SK-N-SH (cell line): ENCODE data around the gene PPP6R2. TPM values are rescaled to one million over a fixed set of nuclear protein-coding genes. Genes with fewer than 3 reads are reported as not detected.

Experiments used
- CTCF ChIA-PET: fragments of 300-600, 350-600 bp; formaldehyde crosslinking; extraction: SDS; loops from one replicate; lab custom pipeline; 2021; lab: Yijun Ruan, JAX
- POLR2A ChIA-PET: fragments of 350-600 bp; sonication (Branson Sonifier 250); formaldehyde crosslinking; extraction: SDS; loops from one replicate; lab custom pipeline; 2020; ENCODE audit warnings: antibody characterized with exemption, inconsistent platforms; lab: Yijun Ruan, JAX
- DNase-seq: peaks from one replicate; pipeline ENCODE4 v3.0.0; 2012
- H2AFZ ChIP-seq: fragments of 200-600 bp; sonication (generic); 2 replicates; pipeline ENCODE4 v1.8.1; 2016; ENCODE audit warnings: antibody characterized with exemption, mild to moderate bottlenecking, low read depth
- H3F3A ChIP-seq: fragments of 200-600 bp; sonication (generic); replicated peaks from 2 replicates; pipeline ENCODE3; 2016; ENCODE audit warnings: antibody characterized with exemption, mild to moderate bottlenecking; ENCODE audit not compliant: insufficient read depth
- H3K27ac ChIP-seq, 2 experiments: fragments of 200-500 bp in 1 of 2; fragments of 200-600 bp in 1 of 2; sonication (Bioruptor generic) in 1 of 2; sonication (generic), shearing (Covaris generic) in 1 of 2; 2 replicates each; pipeline versions ENCODE4 v1.5.1 to v1.6.1; 2014 to 2016; ENCODE audit warnings: low read depth in 2 of 2, inconsistent platforms in 1 of 2, low read length in 1 of 2, mild to moderate bottlenecking in 1 of 2, mixed read lengths in 1 of 2
- H3K27me3 ChIP-seq: fragments of 200-600 bp; sonication (generic), shearing (Covaris generic); 2 replicates; pipeline ENCODE4 v1.6.1; 2016; ENCODE audit warnings: mixed run types; ENCODE audit not compliant: insufficient read depth
- H3K36me3 ChIP-seq, 2 experiments: fragments of 200-500 bp in 1 of 2; fragments of 200-600 bp in 1 of 2; sonication (Bioruptor generic) in 1 of 2; sonication (generic) in 1 of 2; replicated peaks in 1 of 2; 2 replicates each; pipeline versions ENCODE3 to v1.5.1; 2014 to 2016; ENCODE audit warnings: low read length in 1 of 2, mild to moderate bottlenecking in 1 of 2; ENCODE audit not compliant: insufficient read depth in 2 of 2, control insufficient read depth in 1 of 2
- H3K4me1 ChIP-seq, 2 experiments: fragments of 200-500 bp in 1 of 2; fragments of 200-600 bp in 1 of 2; sonication (Bioruptor generic) in 1 of 2; sonication (generic), shearing (Covaris generic) in 1 of 2; 2 replicates each; pipeline versions ENCODE4 v1.5.1 to v1.6.1; 2014 to 2016; ENCODE audit warnings: low read depth in 1 of 2, low read length in 1 of 2, mixed run types in 1 of 2; ENCODE audit not compliant: insufficient read depth in 2 of 2, control insufficient read depth in 1 of 2
- H3K4me2 ChIP-seq: fragments of 200-600 bp; sonication (generic), shearing (Covaris generic); 2 replicates; pipeline ENCODE4 v1.6.1; 2017; ENCODE audit warnings: mixed run types
- H3K4me3 ChIP-seq, 2 experiments: fragments of 200-500 bp in 1 of 2; fragments of 200-600 bp in 1 of 2; sonication (Bioruptor generic) in 1 of 2; sonication (generic), shearing (Covaris generic) in 1 of 2; 2 replicates each; pipeline versions ENCODE4 v1.5.1 to v1.8.1; 2014 to 2016; ENCODE audit warnings: low read depth in 2 of 2, inconsistent platforms in 1 of 2, low read length in 1 of 2, mild to moderate bottlenecking in 1 of 2, mixed read lengths in 1 of 2, moderate library complexity in 1 of 2
- H3K79me2 ChIP-seq: fragments of 200-600 bp; sonication (generic); 2 replicates; pipeline ENCODE4 v1.8.1; 2017; ENCODE audit warnings: mild to moderate bottlenecking; ENCODE audit not compliant: insufficient read depth
- H3K9ac ChIP-seq: fragments of 200-600 bp; sonication (generic); 2 replicates; pipeline ENCODE4 v1.6.1; 2017; ENCODE audit warnings: mixed run types
- H3K9me2 ChIP-seq: fragments of 200-600 bp; sonication (generic); 2 replicates; pipeline ENCODE4 v1.6.1; 2017; ENCODE audit warnings: mixed run types
- H3K9me3 ChIP-seq: fragments of 200-600 bp; sonication (generic); 2 replicates; pipeline ENCODE4 v1.6.1; 2017; ENCODE audit warnings: mixed run types, mild to moderate bottlenecking, moderate library complexity
- H4K20me1 ChIP-seq: fragments of 200-600 bp; sonication (generic); 2 replicates; pipeline ENCODE4 v1.6.1; 2017; ENCODE audit warnings: mild to moderate bottlenecking, mixed run types; ENCODE audit not compliant: insufficient read depth
- CHD2 ChIP-seq: fragments of 150-350 bp; IDR thresholded peaks from 2 replicates; pipeline ENCODE4 v1.6.1; 2018; ENCODE audit warnings: low read length; ENCODE audit not compliant: partially characterized antibody
- ELF1 ChIP-seq: IDR thresholded peaks from 2 replicates; pipeline ENCODE4 v1.4.0; 2012
- EZH2phosphoT487 ChIP-seq: fragments of 200-600 bp; sonication (generic); IDR thresholded peaks from 2 replicates; pipeline ENCODE4 v1.6.1; 2017; ENCODE audit warnings: low read depth, mixed run types, mild to moderate bottlenecking, antibody characterized with exemption, moderate library complexity, borderline replicate concordance
- GABPA ChIP-seq: IDR thresholded peaks from 2 replicates; pipeline ENCODE4 v1.4.0; 2012; ENCODE audit warnings: low read depth, mild to moderate bottlenecking
- JUND ChIP-seq: IDR thresholded peaks from 2 replicates; pipeline ENCODE4 v1.4.0; 2012
- NFIC ChIP-seq: IDR thresholded peaks from 2 replicates; pipeline ENCODE4 v1.4.0; 2012; ENCODE audit warnings: borderline replicate concordance
- POLR2AphosphoS5 ChIP-seq: IDR thresholded peaks from 2 replicates; pipeline ENCODE4 v1.6.1; 2012; ENCODE audit warnings: low read depth, low read length
- RFX5 ChIP-seq: IDR thresholded peaks from 2 replicates; pipeline ENCODE4 v1.6.1; 2012; ENCODE audit warnings: mild to moderate bottlenecking, improper control_type of control experiment, low read length
- TAF1 ChIP-seq: IDR thresholded peaks from 2 replicates; pipeline ENCODE4 v1.6.1; 2012; ENCODE audit warnings: low read depth, mild to moderate bottlenecking, low read length, moderate library complexity, borderline replicate concordance
- TEAD4 ChIP-seq: IDR thresholded peaks from 2 replicates; pipeline ENCODE4 v1.4.0; 2012; ENCODE audit warnings: mild to moderate bottlenecking, borderline replicate concordance; ENCODE audit not compliant: insufficient read depth
- USF1 ChIP-seq: IDR thresholded peaks from 2 replicates; pipeline ENCODE4 v1.4.0; 2012; ENCODE audit warnings: low read depth, borderline replicate concordance
- YY1 ChIP-seq: IDR thresholded peaks from 2 replicates; pipeline ENCODE4 v1.4.0; 2012; ENCODE audit warnings: low read depth, mild to moderate bottlenecking
- ZBTB33 ChIP-seq: IDR thresholded peaks from 2 replicates; pipeline ENCODE4 v1.4.0; 2012; ENCODE audit warnings: low read depth, borderline replicate concordance
- WGBS: methylation state at CpG from one replicate; pipeline ENCODE4 v1.1.6; 2017; ENCODE audit warnings: low lambda C conversion rate; 5-methylcytosine and 5-hydroxymethylcytosine counted together
- polyA plus RNA-seq, 3 experiments: library from polyadenylated mRNA; depleted of rRNA; stranded (reverse); fragments of >200 nt; gene quantifications; 2 replicates each; pipeline ENCODE4 v1.2.3, GENCODE V29; 2012
- TF ChIP-seq, protein P1 (sequence below): IDR thresholded peaks from 2 replicates; pipeline ENCODE4; 2012
- TF ChIP-seq, protein P2 (sequence below): IDR thresholded peaks from 2 replicates; pipeline ENCODE4 v1.6.1; 2012; ENCODE audit warnings: mild to moderate bottlenecking, low read depth, low read length, moderate library complexity
- TF ChIP-seq, protein P3 (sequence below): fragments of 150-350 bp; IDR thresholded peaks from 2 replicates; pipeline ENCODE4 v1.6.1; 2017; ENCODE audit warnings: antibody characterized with exemption, low read length, low read depth, borderline replicate concordance

Gene PPP6R2
- polyA plus RNA-seq, 1 of the 3 experiments (the other 2 are of a cell fraction) = 45.7 TPM

GRCh38 chr22:50314081-50314454 is 29.1 kb upstream of the PPP6R2 start:
- Histone ChIP-seq H3K36me3 (no peaks in the 10 kb centered on the region), H3K4me1 (no peaks in the 10 kb centered on the region; a peak in 1 of 4 replicates), H3K9me2 (no peaks in the 10 kb centered on the region), H3K79me2 (no peaks in the 10 kb centered on the region), H3K4me3 (no peak overlapping the region), H3K4me2 (no peak overlapping the region), H3F3A (no peaks in the 10 kb centered on the region), H3K9me3 (no peaks in the 10 kb centered on the region), H2AFZ (no peak overlapping the region), H3K27ac (no peak overlapping the region), H3K27me3 (no peaks in the 10 kb centered on the region), H4K20me1 (no peaks in the 10 kb centered on the region), H3K9ac (no peak overlapping the region)
- 58% methylated on average over 11 of the region's 14 CpGs for whole genome bisulfite sequencing
- peak; percentile 16 for DNase-seq
- ChIA-PET POLR2A (no interaction called here), CTCF (interaction anchor here (0.8 to 2.7 kb wide), 2 partner anchors 12 to 28 kb away, joined by 3 to 11 read pairs; no protein-coding TSS in a partner anchor)
- no peak for TF ChIP-seq ZBTB33
- no peak for TF ChIP-seq TEAD4
- TF ChIP-seq ELF1 = no peak
- TF ChIP-seq, protein P1, sequence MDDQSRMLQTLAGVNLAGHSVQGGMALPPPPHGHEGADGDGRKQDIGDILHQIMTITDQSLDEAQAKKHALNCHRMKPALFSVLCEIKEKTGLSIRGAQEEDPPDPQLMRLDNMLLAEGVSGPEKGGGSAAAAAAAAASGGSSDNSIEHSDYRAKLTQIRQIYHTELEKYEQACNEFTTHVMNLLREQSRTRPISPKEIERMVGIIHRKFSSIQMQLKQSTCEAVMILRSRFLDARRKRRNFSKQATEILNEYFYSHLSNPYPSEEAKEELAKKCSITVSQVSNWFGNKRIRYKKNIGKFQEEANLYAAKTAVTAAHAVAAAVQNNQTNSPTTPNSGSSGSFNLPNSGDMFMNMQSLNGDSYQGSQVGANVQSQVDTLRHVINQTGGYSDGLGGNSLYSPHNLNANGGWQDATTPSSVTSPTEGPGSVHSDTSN = no peak
- no peak for TF ChIP-seq EZH2phosphoT487
- TF ChIP-seq, protein P2, sequence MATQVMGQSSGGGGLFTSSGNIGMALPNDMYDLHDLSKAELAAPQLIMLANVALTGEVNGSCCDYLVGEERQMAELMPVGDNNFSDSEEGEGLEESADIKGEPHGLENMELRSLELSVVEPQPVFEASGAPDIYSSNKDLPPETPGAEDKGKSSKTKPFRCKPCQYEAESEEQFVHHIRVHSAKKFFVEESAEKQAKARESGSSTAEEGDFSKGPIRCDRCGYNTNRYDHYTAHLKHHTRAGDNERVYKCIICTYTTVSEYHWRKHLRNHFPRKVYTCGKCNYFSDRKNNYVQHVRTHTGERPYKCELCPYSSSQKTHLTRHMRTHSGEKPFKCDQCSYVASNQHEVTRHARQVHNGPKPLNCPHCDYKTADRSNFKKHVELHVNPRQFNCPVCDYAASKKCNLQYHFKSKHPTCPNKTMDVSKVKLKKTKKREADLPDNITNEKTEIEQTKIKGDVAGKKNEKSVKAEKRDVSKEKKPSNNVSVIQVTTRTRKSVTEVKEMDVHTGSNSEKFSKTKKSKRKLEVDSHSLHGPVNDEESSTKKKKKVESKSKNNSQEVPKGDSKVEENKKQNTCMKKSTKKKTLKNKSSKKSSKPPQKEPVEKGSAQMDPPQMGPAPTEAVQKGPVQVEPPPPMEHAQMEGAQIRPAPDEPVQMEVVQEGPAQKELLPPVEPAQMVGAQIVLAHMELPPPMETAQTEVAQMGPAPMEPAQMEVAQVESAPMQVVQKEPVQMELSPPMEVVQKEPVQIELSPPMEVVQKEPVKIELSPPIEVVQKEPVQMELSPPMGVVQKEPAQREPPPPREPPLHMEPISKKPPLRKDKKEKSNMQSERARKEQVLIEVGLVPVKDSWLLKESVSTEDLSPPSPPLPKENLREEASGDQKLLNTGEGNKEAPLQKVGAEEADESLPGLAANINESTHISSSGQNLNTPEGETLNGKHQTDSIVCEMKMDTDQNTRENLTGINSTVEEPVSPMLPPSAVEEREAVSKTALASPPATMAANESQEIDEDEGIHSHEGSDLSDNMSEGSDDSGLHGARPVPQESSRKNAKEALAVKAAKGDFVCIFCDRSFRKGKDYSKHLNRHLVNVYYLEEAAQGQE = no peak
- no peak for TF ChIP-seq USF1
- TF ChIP-seq POLR2AphosphoS5 = no peak
- TF ChIP-seq YY1 = no peak
- TF ChIP-seq, protein P3, sequence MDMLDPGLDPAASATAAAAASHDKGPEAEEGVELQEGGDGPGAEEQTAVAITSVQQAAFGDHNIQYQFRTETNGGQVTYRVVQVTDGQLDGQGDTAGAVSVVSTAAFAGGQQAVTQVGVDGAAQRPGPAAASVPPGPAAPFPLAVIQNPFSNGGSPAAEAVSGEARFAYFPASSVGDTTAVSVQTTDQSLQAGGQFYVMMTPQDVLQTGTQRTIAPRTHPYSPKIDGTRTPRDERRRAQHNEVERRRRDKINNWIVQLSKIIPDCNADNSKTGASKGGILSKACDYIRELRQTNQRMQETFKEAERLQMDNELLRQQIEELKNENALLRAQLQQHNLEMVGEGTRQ = no peak
- TF ChIP-seq JUND = no peak
- TF ChIP-seq GABPA = no peak
- no peak for TF ChIP-seq NFIC
- TF ChIP-seq CHD2 = no peak
- no peak for TF ChIP-seq RFX5
- no peak for TF ChIP-seq TAF1
